ENCODE data around the gene MCHR2. TPM values are rescaled to one million over a fixed set of nuclear protein-coding genes. Genes with fewer than 3 reads are reported as not detected.
A peak's percentile ranks its signal among the peaks of the same experiment; 100 is the strongest.
"Not testable (repeated sequence)": the region's sequence is repeated elsewhere in the genome, so short reads cannot be mapped to it uniquely, and the experiment has no call there.

Gene MCHR2, protein sequence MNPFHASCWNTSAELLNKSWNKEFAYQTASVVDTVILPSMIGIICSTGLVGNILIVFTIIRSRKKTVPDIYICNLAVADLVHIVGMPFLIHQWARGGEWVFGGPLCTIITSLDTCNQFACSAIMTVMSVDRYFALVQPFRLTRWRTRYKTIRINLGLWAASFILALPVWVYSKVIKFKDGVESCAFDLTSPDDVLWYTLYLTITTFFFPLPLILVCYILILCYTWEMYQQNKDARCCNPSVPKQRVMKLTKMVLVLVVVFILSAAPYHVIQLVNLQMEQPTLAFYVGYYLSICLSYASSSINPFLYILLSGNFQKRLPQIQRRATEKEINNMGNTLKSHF
- not detected for total RNA-seq

DNA sequence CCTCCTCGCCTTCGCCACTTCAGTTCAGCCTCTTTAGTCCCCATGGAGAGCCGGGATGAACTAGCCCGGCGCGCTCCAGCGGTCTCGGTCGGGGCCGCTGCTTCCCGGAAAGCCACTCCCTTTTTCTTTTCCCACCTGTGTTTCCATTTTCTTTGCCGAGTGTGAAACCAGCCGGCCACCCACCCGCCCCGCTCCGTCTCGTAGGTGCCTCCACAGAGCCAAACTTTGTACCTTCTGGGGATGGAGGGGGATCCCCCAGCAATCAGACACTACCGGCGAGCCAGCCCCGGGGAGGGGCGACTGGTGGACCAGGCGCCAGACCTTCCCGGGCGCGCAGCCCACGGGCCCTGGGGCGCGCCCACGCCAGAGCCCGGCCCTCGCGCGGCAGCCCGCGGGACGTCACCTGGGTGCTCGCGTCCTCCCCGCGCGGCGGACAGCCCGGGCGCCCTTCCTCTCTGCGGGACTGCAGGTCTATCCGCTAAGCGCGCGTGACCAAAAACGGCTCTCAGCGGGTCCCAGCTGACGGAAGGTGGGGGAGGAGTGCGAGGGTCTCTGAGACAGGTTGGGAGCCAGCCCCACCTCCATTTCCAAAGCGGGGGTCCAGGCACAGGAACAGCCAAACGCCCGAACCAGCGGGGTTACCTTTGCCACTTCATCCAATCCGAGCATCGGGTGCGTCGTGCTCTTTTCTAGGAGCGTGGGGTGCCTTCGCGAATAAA lies at the start of gene MCHR2:
Gene MCHR2 (minus strand): TSS at position 691 of the 719 bp plus-strand sequence. CDS start 38,076 bp downstream, outside the sequence.
- ATAC-seq (peak; percentile 33), DNase-seq (no peak)
- CTCF ChIA-PET = interaction anchor here (0.7 to 0.8 kb wide), 2 partner anchors 8 to 126 kb away, joined by 3 read pairs; no protein-coding TSS in a partner anchor
- H3K4me1 Mint-ChIP-seq (ENCODE audit: low read depth) = no peaks in the 10 kb centered on the region
- peaks cover 36% of the 10 kb centered on the region for H3K27me3 Mint-ChIP-seq (ENCODE audit: low read depth)
- no peaks in the 10 kb centered on the region for H3K36me3 Mint-ChIP-seq (ENCODE audit: low read depth)
- H3K9me3 Mint-ChIP-seq (ENCODE audit: insufficient read depth) = no peaks in the 10 kb centered on the region
- no peak within 1 kb of the TSS for H3K27ac Mint-ChIP-seq
- H3K4me3 Mint-ChIP-seq = no peak within 1 kb of the TSS
- POLR2A ChIA-PET = no interaction called here

DNA sequence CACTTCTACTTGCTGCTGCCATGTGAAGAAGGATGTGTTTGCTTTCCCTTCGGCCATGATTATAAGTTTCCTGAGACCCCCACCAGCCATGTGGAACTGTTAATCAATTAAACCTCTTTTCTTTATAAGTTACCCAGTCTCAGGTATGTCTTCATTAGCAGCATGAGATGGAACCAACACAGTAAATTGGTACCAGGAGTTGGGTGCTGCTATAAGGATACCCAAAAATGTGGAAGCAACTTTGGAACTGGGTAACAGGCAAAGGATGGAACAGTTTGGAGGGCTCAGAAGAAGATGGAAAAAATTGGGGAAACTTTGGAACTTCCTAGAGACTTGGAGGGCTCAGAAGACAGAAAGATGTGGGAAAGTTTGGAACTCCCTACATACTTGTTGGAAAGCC lies 44.5 kb upstream of the MCHR2 start:
- H3K9me3 Mint-ChIP-seq (ENCODE audit: insufficient read depth); H3K36me3 Mint-ChIP-seq (ENCODE audit: low read depth); H3K4me3 Mint-ChIP-seq; CTCF ChIA-PET; H3K4me1 Mint-ChIP-seq (ENCODE audit: low read depth); DNase-seq; ATAC-seq; POLR2A ChIA-PET; H3K27me3 Mint-ChIP-seq (ENCODE audit: low read depth); H3K27ac Mint-ChIP-seq: not testable (repeated sequence)

DNA sequence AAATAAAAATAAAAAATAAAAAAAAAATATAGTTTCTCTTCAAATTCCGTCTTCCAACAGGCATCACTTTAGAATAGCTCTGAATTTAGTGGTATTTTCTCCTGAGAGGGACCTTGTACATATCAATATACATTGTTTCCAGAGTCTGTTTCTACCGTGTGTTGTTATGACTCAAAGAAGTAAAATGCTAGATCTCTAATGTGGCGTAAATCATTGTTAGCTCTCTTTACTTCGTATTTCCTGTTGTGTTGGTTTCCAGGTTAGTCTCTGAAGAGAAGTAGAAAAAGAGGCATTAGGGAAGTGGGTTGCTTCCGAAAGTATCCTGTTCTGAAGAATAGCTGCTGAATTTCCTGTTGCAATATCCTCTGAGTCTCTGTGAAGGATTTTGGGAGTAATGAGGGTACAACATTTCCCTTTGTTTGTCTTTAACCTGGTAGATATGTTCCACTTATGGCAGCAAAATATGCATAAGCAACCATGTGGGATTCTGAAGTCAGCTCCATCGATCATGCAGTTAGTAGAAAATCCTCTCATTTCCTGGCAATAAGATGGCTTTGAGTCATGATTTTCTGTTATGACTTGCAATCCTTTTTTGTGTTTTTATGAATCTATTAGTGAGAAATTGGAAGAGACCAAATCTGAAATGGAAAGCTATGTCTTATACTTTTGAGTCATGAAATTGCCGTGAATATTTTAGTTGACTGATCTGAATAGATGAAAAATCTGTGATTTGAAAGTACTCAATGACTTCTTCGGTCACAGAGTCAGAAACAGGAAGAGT lies 42.0 kb upstream of the MCHR2 start:
- Mint-ChIP-seq H3K27me3 (ENCODE audit: low read depth) (no peaks in the 10 kb centered on the region), H3K27ac (no peak overlapping the region), H3K4me3 (no peak overlapping the region), H3K9me3 (ENCODE audit: insufficient read depth) (no peaks in the 10 kb centered on the region), H3K4me1 (ENCODE audit: low read depth) (no peaks in the 10 kb centered on the region), H3K36me3 (ENCODE audit: low read depth) (no peaks in the 10 kb centered on the region)
- no peak for ATAC-seq
- CTCF ChIA-PET = interaction anchor here (1.4 kb wide), 1 partner anchor 168 kb away, joined by 3 read pairs; no protein-coding TSS in a partner anchor
- POLR2A ChIA-PET = no interaction called here
- no peak for DNase-seq

DNA sequence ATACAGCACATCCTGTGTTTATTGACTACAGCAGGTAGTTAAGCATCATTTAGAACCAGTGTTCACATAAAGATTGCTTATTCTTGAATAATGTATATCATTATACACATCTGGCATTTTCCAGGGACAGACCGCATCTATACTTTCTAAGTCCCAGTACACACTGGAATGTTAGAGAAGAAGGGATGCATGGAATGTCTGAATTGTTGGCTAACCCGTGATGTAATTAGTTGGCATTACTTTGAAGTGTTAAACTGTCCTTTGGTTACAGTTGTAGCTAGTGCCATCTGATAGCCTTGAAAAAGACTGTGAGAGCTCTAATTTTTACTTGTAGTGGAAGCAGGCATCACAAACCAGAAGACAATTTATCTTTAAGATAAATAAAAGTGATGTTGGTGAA lies 29.8 kb upstream of the MCHR2 start:
- H3K27me3 Mint-ChIP-seq (ENCODE audit: low read depth) = no peaks in the 10 kb centered on the region
- ATAC-seq (no peak), DNase-seq (no peak)
- no peak overlapping the region for H3K4me3 Mint-ChIP-seq
- POLR2A ChIA-PET = no interaction called here
- no peak overlapping the region for H3K27ac Mint-ChIP-seq
- no peaks in the 10 kb centered on the region for H3K4me1 Mint-ChIP-seq (ENCODE audit: low read depth)
- no peaks in the 10 kb centered on the region for H3K36me3 Mint-ChIP-seq (ENCODE audit: low read depth)
- H3K9me3 Mint-ChIP-seq (ENCODE audit: insufficient read depth) = no peaks in the 10 kb centered on the region
- CTCF ChIA-PET = no interaction called here

DNA sequence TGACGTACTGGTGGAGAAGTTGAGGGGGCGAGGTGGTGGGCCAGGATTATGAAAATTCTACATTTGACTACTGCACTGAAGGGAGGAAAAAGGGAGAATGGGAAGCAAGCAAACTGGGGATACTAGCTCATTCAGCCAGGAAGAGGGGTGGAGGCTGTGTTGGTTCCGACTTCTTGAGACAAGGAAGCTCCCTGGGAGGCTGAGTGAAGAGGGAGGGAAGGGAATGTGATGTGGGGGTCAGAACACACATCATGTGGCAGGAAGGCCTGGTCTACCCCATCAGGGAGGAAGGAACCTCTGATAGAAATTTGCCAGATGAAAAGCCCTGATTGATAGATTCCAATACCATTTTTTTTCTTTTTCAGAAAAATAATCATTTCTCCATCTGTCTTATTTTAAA lies 28.8 kb upstream of the MCHR2 start:
- DNase-seq (no peak), ATAC-seq (no peak)
- H3K36me3 Mint-ChIP-seq (ENCODE audit: low read depth) = no peaks in the 10 kb centered on the region
- ChIA-PET CTCF (no interaction called here), POLR2A (no interaction called here)
- H3K27ac Mint-ChIP-seq = no peak overlapping the region
- no peaks in the 10 kb centered on the region for H3K9me3 Mint-ChIP-seq (ENCODE audit: insufficient read depth)
- no peak overlapping the region for H3K4me3 Mint-ChIP-seq
- no peaks in the 10 kb centered on the region for H3K27me3 Mint-ChIP-seq (ENCODE audit: low read depth)
- H3K4me1 Mint-ChIP-seq (ENCODE audit: low read depth) = no peaks in the 10 kb centered on the region

DNA sequence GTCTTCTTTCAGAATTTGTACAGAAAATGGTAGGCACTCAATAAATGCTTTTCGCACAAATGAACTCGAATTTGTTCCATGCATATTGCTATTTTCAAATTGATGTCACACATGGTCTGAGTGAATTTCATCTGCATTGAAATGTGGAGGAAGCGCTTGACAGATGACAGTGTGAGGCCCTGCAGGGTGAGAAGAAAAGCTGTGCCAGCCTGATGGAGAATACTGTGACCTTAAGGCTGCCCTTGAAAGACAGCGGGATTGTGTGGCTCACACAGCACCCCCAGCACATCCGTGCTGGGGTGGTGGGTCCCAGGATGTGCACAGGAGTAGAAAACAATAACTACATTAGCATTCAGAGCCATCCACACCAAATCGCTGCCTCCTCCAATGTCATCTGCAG lies 14.8 kb upstream of the MCHR2 start:
- no peaks in the 10 kb centered on the region for H3K9me3 Mint-ChIP-seq (ENCODE audit: insufficient read depth)
- no peak overlapping the region for H3K4me3 Mint-ChIP-seq
- no peak overlapping the region for H3K27ac Mint-ChIP-seq
- peaks cover 7% of the 10 kb centered on the region for H3K27me3 Mint-ChIP-seq (ENCODE audit: low read depth)
- ATAC-seq = no peak
- no peak for DNase-seq
- CTCF ChIA-PET = no interaction called here
- POLR2A ChIA-PET = no interaction called here
- H3K4me1 Mint-ChIP-seq (ENCODE audit: low read depth) = no peaks in the 10 kb centered on the region
- H3K36me3 Mint-ChIP-seq (ENCODE audit: low read depth) = no peaks in the 10 kb centered on the region

DNA sequence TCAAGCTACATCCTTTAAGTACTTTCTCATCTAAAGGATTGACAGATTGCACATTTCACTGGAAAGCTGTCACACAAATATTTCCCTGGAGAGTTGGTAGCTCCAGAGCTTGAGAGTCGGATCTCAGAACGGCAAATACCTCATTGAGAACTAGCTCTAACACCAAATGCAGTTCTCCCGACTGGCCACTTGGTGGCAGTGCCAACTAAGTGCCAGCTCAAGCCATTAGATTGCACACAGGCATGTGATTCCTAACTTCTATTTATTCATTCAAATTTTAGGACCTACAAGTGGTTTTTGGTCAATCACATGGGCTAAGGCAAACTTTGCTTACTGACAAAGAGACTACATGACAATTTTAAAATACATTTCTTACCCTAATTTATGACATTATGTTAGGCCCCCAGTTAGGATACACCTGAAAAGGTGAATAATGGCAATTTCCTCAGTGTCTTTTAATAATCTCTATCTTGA lies 7.9 kb upstream of the MCHR2 start:
- peaks cover 19% of the 10 kb centered on the region for H3K27me3 Mint-ChIP-seq (ENCODE audit: low read depth)
- DNase-seq (peak; percentile 45), ATAC-seq (peak; percentile 61)
- H3K4me3 Mint-ChIP-seq = no peak overlapping the region
- no peaks in the 10 kb centered on the region for H3K36me3 Mint-ChIP-seq (ENCODE audit: low read depth)
- H3K27ac Mint-ChIP-seq = no peak overlapping the region
- ChIA-PET CTCF (interaction anchor here (0.6 to 3.5 kb wide), 22 partner anchors 9 to 663 kb away, joined by 3 to 47 read pairs (median 4); no protein-coding TSS in a partner anchor), POLR2A (no interaction called here)
- H3K4me1 Mint-ChIP-seq (ENCODE audit: low read depth) = no peaks in the 10 kb centered on the region
- H3K9me3 Mint-ChIP-seq (ENCODE audit: insufficient read depth) = no peaks in the 10 kb centered on the region

DNA sequence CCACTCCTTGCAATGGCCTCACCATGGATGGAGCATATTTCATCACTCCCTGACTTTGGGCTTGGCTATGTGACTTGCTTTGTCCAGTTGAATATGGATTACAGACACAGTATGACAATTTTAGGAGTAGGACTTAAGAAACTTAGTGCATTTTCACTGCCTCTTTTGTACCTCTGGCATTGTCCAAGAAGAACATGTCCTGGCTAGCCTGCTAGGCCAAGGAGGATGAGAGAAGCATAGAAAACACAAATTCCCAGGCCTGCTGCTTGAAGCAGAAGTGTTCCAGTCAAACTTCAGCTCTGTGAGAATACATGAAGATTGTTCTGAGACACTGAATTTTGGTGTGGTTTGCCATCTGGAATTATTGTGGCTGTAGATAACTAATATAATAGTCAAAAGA lies 3.1 kb upstream of the MCHR2 start:
- no peaks in the 10 kb centered on the region for H3K36me3 Mint-ChIP-seq (ENCODE audit: low read depth)
- no peak for ATAC-seq
- ChIA-PET POLR2A (no interaction called here), CTCF (no interaction called here)
- H3K27me3 Mint-ChIP-seq (ENCODE audit: low read depth) = peaks cover 41% of the 10 kb centered on the region
- no peak overlapping the region for H3K4me3 Mint-ChIP-seq
- H3K9me3 Mint-ChIP-seq (ENCODE audit: insufficient read depth) = no peaks in the 10 kb centered on the region
- H3K4me1 Mint-ChIP-seq (ENCODE audit: low read depth) = no peaks in the 10 kb centered on the region
- no peak overlapping the region for H3K27ac Mint-ChIP-seq
- DNase-seq = no peak

DNA sequence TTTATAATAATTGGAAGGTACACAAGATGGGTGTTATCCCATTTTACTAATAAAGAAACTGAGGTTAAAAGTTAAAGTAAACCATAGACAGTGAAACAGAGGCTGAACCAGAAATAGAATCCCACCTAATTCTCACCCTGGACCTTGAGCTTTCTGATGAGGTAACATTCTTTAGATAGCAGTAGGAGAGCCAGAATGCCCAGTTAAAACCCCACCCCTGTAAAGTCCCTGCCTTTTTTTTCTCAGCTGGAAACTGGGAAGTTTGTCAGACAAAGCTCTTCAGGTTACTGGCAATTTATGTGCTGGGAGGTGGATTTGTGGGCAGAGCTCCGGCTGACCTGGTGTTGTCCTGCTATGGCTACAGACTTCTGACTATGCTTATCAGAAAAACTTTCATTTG lies 1.9 kb upstream of the MCHR2 start:
- DNase-seq = no peak
- H3K4me1 Mint-ChIP-seq (ENCODE audit: low read depth) = no peaks in the 10 kb centered on the region

DNA sequence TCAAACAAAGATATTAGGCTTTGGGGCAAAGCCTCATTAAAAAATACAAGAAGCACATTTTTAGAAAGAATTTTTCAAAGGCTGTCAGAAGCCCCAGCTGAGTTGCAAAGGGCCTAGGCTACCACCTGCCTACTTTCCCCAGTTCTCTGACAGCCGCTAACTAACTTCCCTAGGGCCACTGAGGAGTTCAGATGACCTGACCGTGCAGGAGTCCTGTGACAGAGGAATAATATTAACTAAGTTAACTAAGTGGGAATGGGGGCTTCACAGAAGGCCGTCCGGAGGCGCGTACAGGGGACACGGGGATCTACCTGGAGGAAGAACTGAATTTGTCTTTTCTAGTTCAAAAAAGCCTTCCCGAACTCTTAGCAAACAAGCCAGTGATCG lies 884 bp downstream of the MCHR2 start:
- ChIA-PET CTCF (interaction anchor here (0.7 kb wide), 1 partner anchor 9 kb away, joined by 3 read pairs; no protein-coding TSS in a partner anchor), POLR2A (no interaction called here)
- Mint-ChIP-seq H3K4me1 (ENCODE audit: low read depth) (no peaks in the 10 kb centered on the region), H3K27ac (no peak overlapping the region), H3K4me3 (no peak overlapping the region), H3K27me3 (ENCODE audit: low read depth) (peaks cover 36% of the 10 kb centered on the region), H3K9me3 (ENCODE audit: insufficient read depth) (no peaks in the 10 kb centered on the region), H3K36me3 (ENCODE audit: low read depth) (no peaks in the 10 kb centered on the region)
- DNase-seq (no peak), ATAC-seq (no peak)

More for the DNA sequence above, 1.9 kb upstream of the MCHR2 start:
- H3K36me3 Mint-ChIP-seq (ENCODE audit: low read depth) = no peaks in the 10 kb centered on the region
- no peaks in the 10 kb centered on the region for H3K9me3 Mint-ChIP-seq (ENCODE audit: insufficient read depth)
- ATAC-seq = no peak
- peaks cover 39% of the 10 kb centered on the region for H3K27me3 Mint-ChIP-seq (ENCODE audit: low read depth)
- H3K27ac Mint-ChIP-seq = no peak overlapping the region
- POLR2A ChIA-PET = no interaction called here
- CTCF ChIA-PET = no interaction called here
- no peak overlapping the region for H3K4me3 Mint-ChIP-seq

DNA sequence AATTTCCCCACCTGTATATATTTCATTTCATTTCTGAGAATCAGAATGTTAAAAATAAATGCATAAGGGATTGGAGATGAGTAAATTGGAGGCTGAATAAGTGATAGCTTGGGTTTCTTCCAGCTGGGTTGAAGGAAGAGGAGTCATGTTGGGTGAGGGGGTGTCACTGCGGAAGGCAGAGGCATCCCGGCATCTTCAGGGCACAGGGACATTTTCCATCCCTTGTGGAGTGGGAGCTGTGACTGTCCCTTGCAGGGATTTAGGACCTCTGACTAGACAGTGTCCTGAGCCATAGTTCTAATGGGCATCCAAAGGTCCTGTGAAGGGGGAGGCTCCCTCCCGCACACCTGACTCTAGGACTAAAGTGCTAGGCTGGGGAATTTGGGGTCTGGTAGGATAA lies 2.1 kb downstream of the MCHR2 start:
- ChIA-PET POLR2A (no interaction called here), CTCF (interaction anchor here (1.1 kb wide), 1 partner anchor 10 kb away, joined by 3 read pairs; no protein-coding TSS in a partner anchor)
- H3K36me3 Mint-ChIP-seq (ENCODE audit: low read depth) = no peaks in the 10 kb centered on the region
- H3K9me3 Mint-ChIP-seq (ENCODE audit: insufficient read depth) = no peaks in the 10 kb centered on the region
- H3K4me1 Mint-ChIP-seq (ENCODE audit: low read depth) = no peaks in the 10 kb centered on the region
- H3K27me3 Mint-ChIP-seq (ENCODE audit: low read depth) = peaks cover 36% of the 10 kb centered on the region
- H3K27ac Mint-ChIP-seq = no peak overlapping the region
- no peak overlapping the region for H3K4me3 Mint-ChIP-seq
- no peak for DNase-seq
- ATAC-seq = no peak

DNA sequence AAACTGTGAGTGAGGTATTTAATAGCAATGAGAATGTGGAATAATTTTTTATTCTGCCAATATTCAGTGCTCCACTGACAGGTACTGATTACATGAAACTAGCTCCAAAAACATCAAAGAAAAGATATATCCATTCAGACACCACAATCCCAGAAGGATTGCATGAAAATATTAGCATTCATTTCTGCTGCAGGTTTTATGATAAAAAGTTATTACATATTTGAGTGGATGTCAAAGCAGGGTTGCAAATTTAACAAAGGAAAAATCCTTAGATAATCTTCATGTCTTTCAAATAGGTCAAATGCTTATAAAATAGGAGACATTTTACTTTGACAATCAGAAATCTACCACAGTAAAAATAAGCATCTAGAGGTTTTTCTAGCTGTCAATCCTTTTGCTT lies 13.3 kb downstream of the MCHR2 start:
- H3K27ac Mint-ChIP-seq = no peak overlapping the region
- H3K27me3 Mint-ChIP-seq (ENCODE audit: low read depth) = no peaks in the 10 kb centered on the region
- POLR2A ChIA-PET = no interaction called here
- H3K4me1 Mint-ChIP-seq (ENCODE audit: low read depth) = no peaks in the 10 kb centered on the region
- DNase-seq = no peak
- CTCF ChIA-PET = interaction anchor here (1.0 kb wide), 1 partner anchor 21 kb away, joined by 3 read pairs; no protein-coding TSS in a partner anchor
- H3K36me3 Mint-ChIP-seq (ENCODE audit: low read depth) = no peaks in the 10 kb centered on the region
- H3K9me3 Mint-ChIP-seq (ENCODE audit: insufficient read depth) = no peaks in the 10 kb centered on the region
- no peak for ATAC-seq
- H3K4me3 Mint-ChIP-seq = no peak overlapping the region

Measured in activated CD8-positive, alpha-beta T cell treated with anti-CD3 and anti-CD28 coated beads, Interleukin-2, amount 10 ng/mL, durations not matched to agents 7 days and 5 days (primary cell).